HepG2 (cell line): Measurements from ENCODE around the gene STEAP1B. TPM values are rescaled to one million over a fixed set of nuclear protein-coding genes. Genes with fewer than 3 reads are reported as not detected.

Experiments used
- CREBL2 ChIP-seq: sonication (generic); formaldehyde crosslinking; IDR thresholded peaks from 2 replicates; pipeline ENCODE4 v1.8.1; 2023; ENCODE audit warnings: missing genetic modification reagents, mild to moderate bottlenecking, borderline replicate concordance
- ELF1 ChIP-seq: sonication (generic); formaldehyde crosslinking; IDR thresholded peaks from 2 replicates; pipeline ENCODE4 v1.4.0; 2020; ENCODE audit warnings: missing genetic modification reagents
- FOXO1 ChIP-seq: sonication (generic); formaldehyde crosslinking; IDR thresholded peaks from 2 replicates; pipeline ENCODE4 v1.4.0; 2020; ENCODE audit warnings: missing genetic modification reagents
- GLMP ChIP-seq: sonication (generic); formaldehyde crosslinking; IDR thresholded peaks from 2 replicates; pipeline ENCODE4 v1.9.0; 2021; ENCODE audit warnings: missing genetic modification reagents, mild to moderate bottlenecking, borderline replicate concordance
- GPN1 ChIP-seq: sonication (generic); formaldehyde crosslinking; IDR thresholded peaks from 2 replicates; pipeline ENCODE4 v1.5.1; 2020; ENCODE audit warnings: missing genetic modification reagents, borderline replicate concordance
- GTF3A ChIP-seq: sonication (generic); formaldehyde crosslinking; conservative IDR thresholded peaks from 2 replicates; pipeline ENCODE4 v1.4.0; 2020; ENCODE audit warnings: mild to moderate bottlenecking, missing genetic modification reagents
- HES4 ChIP-seq: sonication (generic); formaldehyde crosslinking; IDR thresholded peaks from 2 replicates; pipeline ENCODE4 v1.9.0; 2021; ENCODE audit warnings: mild to moderate bottlenecking, missing genetic modification reagents, borderline replicate concordance
- KDM4B ChIP-seq: sonication (generic); formaldehyde crosslinking; IDR thresholded peaks from 2 replicates; pipeline ENCODE4 v1.4.0; 2020; ENCODE audit warnings: missing genetic modification reagents
- KLF13 ChIP-seq: sonication (generic); formaldehyde crosslinking; IDR thresholded peaks from 2 replicates; pipeline ENCODE4 v1.4.0; 2020; ENCODE audit warnings: mild to moderate bottlenecking, missing genetic modification reagents
- POLR2A ChIP-seq, 2 experiments: IDR thresholded peaks; 2 replicates each; pipeline ENCODE4 v1.6.1; 2011; ENCODE audit warnings: low read depth in 2 of 2, low read length in 2 of 2, mild to moderate bottlenecking in 1 of 2, moderate library complexity in 1 of 2; ENCODE audit not compliant: insufficient read depth in 1 of 2
- PRDM10 ChIP-seq: sonication (generic); formaldehyde crosslinking; IDR thresholded peaks from 2 replicates; pipeline ENCODE4 v1.4.0; 2020; ENCODE audit warnings: low read depth, missing genetic modification reagents
- RBAK ChIP-seq: sonication (generic); formaldehyde crosslinking; IDR thresholded peaks from 2 replicates; pipeline ENCODE4 v1.5.1; 2020; ENCODE audit warnings: mild to moderate bottlenecking, missing genetic modification reagents
- SALL2 ChIP-seq: sonication (generic); formaldehyde crosslinking; IDR thresholded peaks from 2 replicates; pipeline ENCODE4 v1.8.1; 2023; ENCODE audit warnings: mild to moderate bottlenecking, missing genetic modification reagents, inconsistent platforms
- SP2 ChIP-seq: sonication (generic); formaldehyde crosslinking; IDR thresholded peaks from 2 replicates; pipeline ENCODE4 v1.5.1; 2020; ENCODE audit warnings: mild to moderate bottlenecking, missing genetic modification reagents
- ZBTB25 ChIP-seq: IDR thresholded peaks from 2 replicates; pipeline ENCODE4 v1.6.1; 2018; ENCODE audit warnings: missing genetic modification reagents
- ZFP90 ChIP-seq: sonication (generic); formaldehyde crosslinking; IDR thresholded peaks from 2 replicates; pipeline ENCODE4 v1.8.0; 2022; ENCODE audit warnings: missing genetic modification reagents, mild to moderate bottlenecking, inconsistent platforms, borderline replicate concordance
- ZFYVE20 ChIP-seq: sonication (generic); formaldehyde crosslinking; IDR thresholded peaks from 2 replicates; pipeline ENCODE4 v1.8.0; 2023; ENCODE audit warnings: low read depth, mild to moderate bottlenecking, moderate library complexity, missing genetic modification reagents, borderline replicate concordance
- ZNF432 ChIP-seq: sonication (generic); formaldehyde crosslinking; IDR thresholded peaks from 2 replicates; pipeline ENCODE4 v1.5.0; 2020; ENCODE audit warnings: missing genetic modification reagents, mild to moderate bottlenecking, borderline replicate concordance
- ZNF567 ChIP-seq: sonication (generic); formaldehyde crosslinking; IDR thresholded peaks from 2 replicates; pipeline ENCODE4 v1.8.1; 2023; ENCODE audit warnings: mild to moderate bottlenecking, missing genetic modification reagents, borderline replicate concordance
- ZNF605 ChIP-seq: sonication (generic); formaldehyde crosslinking; IDR thresholded peaks from 2 replicates; pipeline ENCODE4 v1.8.0; 2022; ENCODE audit warnings: mild to moderate bottlenecking, missing genetic modification reagents
- ZNF615 ChIP-seq: sonication (generic); formaldehyde crosslinking; IDR thresholded peaks from 2 replicates; pipeline ENCODE4 v1.5.0; 2020; ENCODE audit warnings: mild to moderate bottlenecking, missing genetic modification reagents, borderline replicate concordance
- ZNF691 ChIP-seq: sonication (generic); formaldehyde crosslinking; IDR thresholded peaks from 2 replicates; pipeline ENCODE4 v1.4.0; 2020; ENCODE audit warnings: missing genetic modification reagents, low read depth, mild to moderate bottlenecking, borderline replicate concordance
- ZNF746 ChIP-seq: sonication (generic); formaldehyde crosslinking; IDR thresholded peaks from 2 replicates; pipeline ENCODE4 v1.8.0; 2022; ENCODE audit warnings: mild to moderate bottlenecking, missing genetic modification reagents
- polyA plus RNA-seq, 8 experiments: library from polyadenylated mRNA; depleted of rRNA in 3 of 8; stranded (reverse) in 7 of 8; unstranded in 1 of 8; fragments of >200 nt; fragmentation: Illumina TruSeq in 4 of 8; extraction: Trizol in 4 of 8; gene quantifications; 2 replicates each; pipeline versions ENCODE4 v1.2.1 to v1.2.3, GENCODE V29; 2011 to 2016; ENCODE audit warnings: low read depth in 4 of 8, missing spikeins in 1 of 8, mixed read lengths in 1 of 8; ENCODE audit not compliant: insufficient read depth in 1 of 8
- total RNA-seq, 5 experiments: library from RNA; depleted of rRNA; stranded (reverse); fragments of >200 nt; fragmentation: Illumina TruSeq; extraction: Trizol; gene quantifications; 2 replicates each; pipeline ENCODE4 v1.2.3, GENCODE V29; 2016; ENCODE audit warnings: low read depth in 1 of 5

The STEAP1B gene
- total and polyA plus RNA-seq, 2 of the 13 experiments (the other 11 are each of a cell fraction or from before 2014, with no cell fraction given): not detected

- TF ChIP-seq KLF13 (CRISPR knock-in tag) (no peak), HES4 (no peak), POLR2A (IDR thresholded peaks at IDR 0.05; ENCODE audit: insufficient read depth in 1 of 2, low read depth in 2 of 2, low read length in 2 of 2) (no peak), ZNF432 (CRISPR knock-in tag) (no peak), ELF1 (CRISPR knock-in tag) (peak; percentile 71), SP2 (CRISPR knock-in tag) (no peak), ZNF605 (CRISPR knock-in tag) (peak; percentile 89), CREBL2 (no peak), SALL2 (CRISPR knock-in tag) (no peak), PRDM10 (CRISPR knock-in tag) (peak; percentile 58; the same call in 1 of the 2 replicates), FOXO1 (peak; percentile 98), GLMP (CRISPR knock-in tag) (0 out of 2 replicates have a peak, but pooled peaks have one; percentile 56), ZFP90 (CRISPR knock-in tag) (peak; percentile 100), ZNF615 (no peak), RBAK (CRISPR knock-in tag) (peak; percentile 86), KDM4B (peak; percentile 91), ZFYVE20 (CRISPR knock-in tag) (no peak), GPN1 (CRISPR knock-in tag) (no peak), ZBTB25 (CRISPR knock-in tag) (peak; percentile 82; the same call in 1 of the 2 replicates), GTF3A (CRISPR knock-in tag) (no peak), ZNF567 (CRISPR knock-in tag) (0 out of 2 replicates have a peak, but pooled peaks have one; percentile 50), ZNF691 (CRISPR knock-in tag) (peak; percentile 50; the same call in 1 of the 2 replicates), ZNF746 (peak; percentile 80; the same call in 1 of the 2 replicates)
Measured at GRCh38 chr7:22442187-22442881, 57.7 kb downstream of the STEAP1B start (continued).
